Peyer's patch (tissue), 4 donors: Measurements from ENCODE around the gene PRPSAP1.
"Not testable (repeated sequence)": the region's sequence is repeated elsewhere in the genome, so short reads cannot be mapped to it uniquely, and the experiment has no call there.

ENCODE experiments used
- POLR2A ChIP-seq, 2 donors: fragments of 450-650 bp; IDR thresholded peaks; one replicate each; pipeline ENCODE4 v1.5.1; 2017; ENCODE audit warnings: antibody characterized with exemption in 2 of 2, mild to moderate bottlenecking in 2 of 2, moderate library complexity in 2 of 2
- TF ChIP-seq, protein P1 (sequence below), 6 experiments: fragments of 450-650 bp in 4 of 6; fragments of 200-600 bp in 2 of 6; sonication (generic) in 1 of 6; IDR thresholded peaks; one replicate each; pipeline ENCODE4 v1.5.1; 2017 to 2019; ENCODE audit warnings: antibody characterized with exemption in 6 of 6, mild to moderate bottlenecking in 3 of 6, moderate library complexity in 1 of 6

DNA sequence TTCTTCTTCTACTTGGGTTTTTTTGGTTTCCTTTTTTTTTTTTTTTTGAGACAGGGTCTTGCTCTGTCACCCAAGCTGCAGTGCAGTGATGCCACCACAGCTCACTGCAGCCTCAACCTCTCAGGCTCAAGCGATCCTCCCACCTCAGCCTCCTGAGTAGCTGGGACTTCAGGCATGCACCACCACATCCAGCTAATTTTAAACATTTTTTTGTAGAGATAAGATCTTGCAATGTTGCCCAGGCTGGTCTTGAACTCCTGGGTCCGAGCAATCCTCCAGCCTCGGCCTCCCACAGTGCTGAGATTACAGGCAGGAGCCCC is 48.6 kb downstream of the PRPSAP1 start:
- not testable (repeated sequence) for TF ChIP-seq POLR2A (IDR thresholded peaks at IDR 0.05)
- TF ChIP-seq, protein P1, sequence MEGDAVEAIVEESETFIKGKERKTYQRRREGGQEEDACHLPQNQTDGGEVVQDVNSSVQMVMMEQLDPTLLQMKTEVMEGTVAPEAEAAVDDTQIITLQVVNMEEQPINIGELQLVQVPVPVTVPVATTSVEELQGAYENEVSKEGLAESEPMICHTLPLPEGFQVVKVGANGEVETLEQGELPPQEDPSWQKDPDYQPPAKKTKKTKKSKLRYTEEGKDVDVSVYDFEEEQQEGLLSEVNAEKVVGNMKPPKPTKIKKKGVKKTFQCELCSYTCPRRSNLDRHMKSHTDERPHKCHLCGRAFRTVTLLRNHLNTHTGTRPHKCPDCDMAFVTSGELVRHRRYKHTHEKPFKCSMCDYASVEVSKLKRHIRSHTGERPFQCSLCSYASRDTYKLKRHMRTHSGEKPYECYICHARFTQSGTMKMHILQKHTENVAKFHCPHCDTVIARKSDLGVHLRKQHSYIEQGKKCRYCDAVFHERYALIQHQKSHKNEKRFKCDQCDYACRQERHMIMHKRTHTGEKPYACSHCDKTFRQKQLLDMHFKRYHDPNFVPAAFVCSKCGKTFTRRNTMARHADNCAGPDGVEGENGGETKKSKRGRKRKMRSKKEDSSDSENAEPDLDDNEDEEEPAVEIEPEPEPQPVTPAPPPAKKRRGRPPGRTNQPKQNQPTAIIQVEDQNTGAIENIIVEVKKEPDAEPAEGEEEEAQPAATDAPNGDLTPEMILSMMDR (IDR thresholded peaks at IDR 0.05), result not testable (repeated sequence)
